ENCODE measurements around the gene CHD5.

Gene CHD5

DNA sequence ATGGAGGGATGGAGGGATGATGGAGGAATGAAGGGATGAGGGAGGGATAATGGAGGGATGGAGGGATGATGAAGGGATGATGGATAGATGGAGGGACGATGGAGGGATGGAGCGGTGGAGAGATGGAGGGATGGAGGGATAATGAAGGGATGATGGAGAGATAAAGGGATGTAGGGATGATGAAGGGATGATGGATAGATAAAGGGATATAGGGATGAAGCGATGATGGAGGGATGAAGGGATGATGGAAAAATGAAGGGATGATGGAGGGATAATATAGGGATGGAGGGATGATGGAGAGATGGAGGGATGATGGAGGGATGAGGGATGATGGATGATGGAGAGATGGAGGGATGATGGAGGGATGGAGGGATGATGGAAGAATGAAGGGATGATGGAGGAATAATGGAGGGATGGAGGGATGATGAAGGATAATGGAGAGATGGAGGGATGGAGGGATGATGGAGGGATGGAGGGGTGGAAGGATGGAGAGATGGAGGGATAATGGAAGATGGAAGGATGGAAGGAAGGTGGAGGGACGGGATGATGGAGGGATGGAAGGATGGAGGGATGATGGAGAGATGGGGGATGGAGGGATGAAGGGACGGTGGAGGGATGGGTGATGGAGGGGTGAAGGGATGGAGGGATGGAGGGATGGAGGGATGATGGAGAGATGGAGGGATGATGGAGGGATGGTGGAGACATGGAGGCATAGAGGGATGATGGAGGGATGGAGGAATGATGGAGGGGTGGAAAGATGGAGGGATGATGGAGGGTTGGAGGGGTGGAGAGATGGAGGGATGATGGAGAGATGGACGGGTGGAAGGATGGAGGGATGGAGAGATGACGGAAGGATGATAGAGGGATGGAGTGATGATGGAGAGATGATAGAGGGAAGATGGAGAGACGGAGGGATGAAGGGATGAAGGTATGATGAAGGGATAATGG is 72.4 kb downstream of the CHD5 start:
- Histone ChIP-seq H3K4me3 (ENCODE audit: low read length) (no peak overlapping the region), H3K9ac (ENCODE audit: low read depth, low read length) (no peak overlapping the region), H3K27ac (ENCODE audit: low read depth, low read length) (no peak overlapping the region), H3K36me3 (ENCODE audit: insufficient read depth, low read length) (no peaks in the 10 kb centered on the region), H3K27me3 (ENCODE audit: insufficient read depth, low read length) (no peaks in the 10 kb centered on the region), H3K9me3 (ENCODE audit: insufficient read depth, low read depth, low read length) (no peaks in the 10 kb centered on the region), H3K4me1 (ENCODE audit: insufficient read depth, low read length) (no peaks in the 10 kb centered on the region)
- WGBS: 86% methylated on average over 8 of the region's 8 CpGs

GRCh38 chr1:6106977-6107376 is 73.1 kb downstream of the CHD5 start:
- H3K36me3 ChIP-seq (ENCODE audit: insufficient read depth, low read length): no peaks in the 10 kb centered on the region
- 91% methylated on average over 6 of the region's 6 CpGs for WGBS
- H3K27me3 ChIP-seq (ENCODE audit: insufficient read depth, low read length): no peaks in the 10 kb centered on the region
- H3K27ac ChIP-seq (ENCODE audit: low read depth, low read length): no peak overlapping the region
- no peaks in the 10 kb centered on the region for H3K9me3 ChIP-seq (ENCODE audit: insufficient read depth, low read depth, low read length)
- H3K4me1 ChIP-seq (ENCODE audit: insufficient read depth, low read length): no peaks in the 10 kb centered on the region
- H3K9ac ChIP-seq (ENCODE audit: low read depth, low read length): no peak overlapping the region
- H3K4me3 ChIP-seq (ENCODE audit: low read length): no peak overlapping the region

DNA sequence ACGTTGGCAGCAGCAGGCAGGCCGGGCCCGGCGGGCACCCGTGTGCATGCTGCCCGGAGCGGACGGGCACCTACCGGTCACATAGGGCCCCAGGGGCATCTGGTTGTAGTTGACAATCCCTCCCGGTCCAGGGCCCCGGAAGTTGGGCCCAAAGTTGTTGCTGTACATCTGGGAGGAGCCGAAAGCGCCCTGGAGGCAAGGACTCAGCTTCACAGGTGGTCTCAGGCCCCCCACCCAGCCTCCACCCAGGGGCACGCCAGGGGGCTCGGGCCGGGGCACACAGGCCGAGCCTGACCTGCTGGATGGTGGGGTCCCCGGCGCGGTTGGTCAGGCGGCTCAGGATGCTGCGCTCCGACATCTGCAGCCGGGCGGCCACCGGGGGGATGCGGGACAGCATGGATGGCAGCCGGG is 73.8 kb downstream of the CHD5 start:
- H3K27ac ChIP-seq (ENCODE audit: low read depth, low read length): no peak overlapping the region
- no peaks in the 10 kb centered on the region for H3K36me3 ChIP-seq (ENCODE audit: insufficient read depth, low read length)
- WGBS: 91% methylated on average over 28 of the region's 28 CpGs
- no peaks in the 10 kb centered on the region for H3K27me3 ChIP-seq (ENCODE audit: insufficient read depth, low read length)
- H3K4me3 ChIP-seq (ENCODE audit: low read length): no peak overlapping the region
- H3K9me3 ChIP-seq (ENCODE audit: insufficient read depth, low read depth, low read length): no peaks in the 10 kb centered on the region
- no peaks in the 10 kb centered on the region for H3K4me1 ChIP-seq (ENCODE audit: insufficient read depth, low read length)
- no peak overlapping the region for H3K9ac ChIP-seq (ENCODE audit: low read depth, low read length)

DNA sequence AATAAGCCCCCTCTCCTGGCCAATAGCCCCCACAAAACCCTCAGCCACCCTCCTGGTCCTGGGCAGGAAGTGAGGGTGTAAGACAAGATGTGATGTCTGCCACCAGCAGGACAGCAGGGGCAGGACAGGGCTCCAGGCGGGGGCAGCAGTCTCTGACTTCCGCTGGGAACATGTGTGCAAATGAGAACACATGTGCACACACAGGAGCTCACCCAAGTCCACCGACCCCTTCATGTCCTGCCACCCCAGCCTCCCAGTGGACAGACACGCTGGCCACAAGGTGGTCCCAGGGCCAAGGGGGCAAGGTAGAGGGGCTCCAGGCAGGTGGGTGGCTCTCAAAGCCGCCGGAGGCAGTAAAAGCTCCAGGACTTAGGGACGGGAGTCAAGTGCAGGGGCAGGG is 74.4 kb downstream of the CHD5 start:
- Histone ChIP-seq H3K36me3 (ENCODE audit: insufficient read depth, low read length) (no peaks in the 10 kb centered on the region), H3K9ac (ENCODE audit: low read depth, low read length) (no peak overlapping the region), H3K27ac (ENCODE audit: low read depth, low read length) (no peak overlapping the region), H3K27me3 (ENCODE audit: insufficient read depth, low read length) (no peaks in the 10 kb centered on the region), H3K4me3 (ENCODE audit: low read length) (no peak overlapping the region), H3K9me3 (ENCODE audit: insufficient read depth, low read depth, low read length) (no peaks in the 10 kb centered on the region), H3K4me1 (ENCODE audit: insufficient read depth, low read length) (no peaks in the 10 kb centered on the region)
- 85% methylated on average over 7 of the region's 7 CpGs for WGBS

- WGBS: 90% methylated on average over 12 of the region's 12 CpGs
- no peak overlapping the region for H3K4me3 ChIP-seq (ENCODE audit: low read length)
- no peaks in the 10 kb centered on the region for H3K4me1 ChIP-seq (ENCODE audit: insufficient read depth, low read length)
- no peak overlapping the region for H3K27ac ChIP-seq (ENCODE audit: low read depth, low read length)
- H3K36me3 ChIP-seq (ENCODE audit: insufficient read depth, low read length): no peaks in the 10 kb centered on the region
- no peaks in the 10 kb centered on the region for H3K9me3 ChIP-seq (ENCODE audit: insufficient read depth, low read depth, low read length)
- no peaks in the 10 kb centered on the region for H3K27me3 ChIP-seq (ENCODE audit: insufficient read depth, low read length)
- H3K9ac ChIP-seq (ENCODE audit: low read depth, low read length): no peak overlapping the region
Measured at GRCh38 chr1:6105218-6105679, 74.9 kb downstream of the CHD5 start.

GRCh38 chr1:6104631-6105030 is 75.5 kb downstream of the CHD5 start:
- H3K4me3 ChIP-seq (ENCODE audit: low read length): no peak overlapping the region
- no peaks in the 10 kb centered on the region for H3K27me3 ChIP-seq (ENCODE audit: insufficient read depth, low read length)
- H3K9ac ChIP-seq (ENCODE audit: low read depth, low read length): no peak overlapping the region
- 91% methylated on average over 9 of the region's 9 CpGs for WGBS
- no peaks in the 10 kb centered on the region for H3K9me3 ChIP-seq (ENCODE audit: insufficient read depth, low read depth, low read length)
- H3K27ac ChIP-seq (ENCODE audit: low read depth, low read length): no peak overlapping the region
- no peaks in the 10 kb centered on the region for H3K4me1 ChIP-seq (ENCODE audit: insufficient read depth, low read length)
- no peaks in the 10 kb centered on the region for H3K36me3 ChIP-seq (ENCODE audit: insufficient read depth, low read length)

GRCh38 chr1:6103854-6104530 is 76.1 kb downstream of the CHD5 start:
- H3K9me3 ChIP-seq (ENCODE audit: insufficient read depth, low read depth, low read length): no peaks in the 10 kb centered on the region
- no peaks in the 10 kb centered on the region for H3K27me3 ChIP-seq (ENCODE audit: insufficient read depth, low read length)
- 90% methylated on average over 13 of the region's 13 CpGs for WGBS
- no peak overlapping the region for H3K9ac ChIP-seq (ENCODE audit: low read depth, low read length)
- H3K4me3 ChIP-seq (ENCODE audit: low read length): no peak overlapping the region
- no peaks in the 10 kb centered on the region for H3K36me3 ChIP-seq (ENCODE audit: insufficient read depth, low read length)
- H3K4me1 ChIP-seq (ENCODE audit: insufficient read depth, low read length): no peaks in the 10 kb centered on the region
- H3K27ac ChIP-seq (ENCODE audit: low read depth, low read length): no peak overlapping the region

- no peaks in the 10 kb centered on the region for H3K9me3 ChIP-seq (ENCODE audit: insufficient read depth, low read depth, low read length)
- no peak overlapping the region for H3K4me3 ChIP-seq (ENCODE audit: low read length)
- H3K27me3 ChIP-seq (ENCODE audit: insufficient read depth, low read length): no peaks in the 10 kb centered on the region
- H3K4me1 ChIP-seq (ENCODE audit: insufficient read depth, low read length): no peaks in the 10 kb centered on the region
- H3K36me3 ChIP-seq (ENCODE audit: insufficient read depth, low read length): no peaks in the 10 kb centered on the region
- WGBS: 91% methylated on average over 22 of the region's 22 CpGs
- H3K9ac ChIP-seq (ENCODE audit: low read depth, low read length): no peak overlapping the region
- H3K27ac ChIP-seq (ENCODE audit: low read depth, low read length): no peak overlapping the region
Measured at GRCh38 chr1:6103111-6103853, 76.8 kb downstream of the CHD5 start.

- Histone ChIP-seq H3K27me3 (ENCODE audit: insufficient read depth, low read length) (no peaks in the 10 kb centered on the region), H3K9me3 (ENCODE audit: insufficient read depth, low read depth, low read length) (no peaks in the 10 kb centered on the region), H3K9ac (ENCODE audit: low read depth, low read length) (no peak overlapping the region), H3K4me1 (ENCODE audit: insufficient read depth, low read length) (no peaks in the 10 kb centered on the region), H3K4me3 (ENCODE audit: low read length) (no peak overlapping the region), H3K36me3 (ENCODE audit: insufficient read depth, low read length) (no peaks in the 10 kb centered on the region), H3K27ac (ENCODE audit: low read depth, low read length) (no peak overlapping the region)
- WGBS: 90% methylated on average over 9 of the region's 9 CpGs
Measured at GRCh38 chr1:6102532-6102845, 77.6 kb downstream of the CHD5 start.

DNA sequence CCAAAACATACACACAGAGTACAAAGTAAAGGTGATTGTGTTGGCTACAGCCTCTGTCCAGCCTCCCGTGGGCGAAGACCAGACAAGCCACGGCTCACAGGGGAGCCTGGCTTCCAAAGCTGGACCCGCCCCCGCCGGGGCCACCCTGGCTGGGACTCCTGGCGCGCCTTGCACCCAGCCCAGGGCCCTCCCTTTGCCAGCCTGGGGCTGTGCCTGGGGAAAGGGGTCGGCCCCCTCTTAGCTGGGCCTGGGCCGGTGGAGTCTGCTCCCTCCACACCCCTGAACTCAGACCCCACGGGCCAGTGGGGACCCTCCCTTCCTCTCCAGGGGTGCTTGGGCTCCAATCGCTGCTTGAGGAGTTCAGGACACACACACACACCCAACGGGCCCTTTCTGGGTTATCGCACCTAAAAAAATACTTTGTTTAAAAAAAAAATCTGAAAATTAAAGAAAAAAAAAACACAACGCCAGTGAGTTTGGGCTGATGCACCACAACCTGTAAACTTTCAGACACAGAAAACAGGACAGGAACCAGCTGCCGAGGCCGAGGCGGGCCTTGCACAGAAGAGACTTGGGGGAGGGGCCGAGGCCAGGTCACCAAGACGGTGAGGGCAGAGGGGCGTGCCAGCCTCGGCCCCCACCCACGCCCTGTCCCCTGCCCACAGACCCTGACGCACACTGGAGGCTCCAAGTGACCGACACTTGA is 78.1 kb downstream of the CHD5 start:
- 84% methylated on average over 23 of the region's 25 CpGs for WGBS
- no peaks in the 10 kb centered on the region for H3K27me3 ChIP-seq (ENCODE audit: insufficient read depth, low read length)

More for the DNA sequence above, 78.1 kb downstream of the CHD5 start:
- no peak overlapping the region for H3K27ac ChIP-seq (ENCODE audit: low read depth, low read length)
- H3K9me3 ChIP-seq (ENCODE audit: insufficient read depth, low read depth, low read length): no peaks in the 10 kb centered on the region
- H3K4me3 ChIP-seq (ENCODE audit: low read length): no peak overlapping the region
- no peaks in the 10 kb centered on the region for H3K4me1 ChIP-seq (ENCODE audit: insufficient read depth, low read length)
- no peak overlapping the region for H3K9ac ChIP-seq (ENCODE audit: low read depth, low read length)
- no peaks in the 10 kb centered on the region for H3K36me3 ChIP-seq (ENCODE audit: insufficient read depth, low read length)
